HL-60 (cell line): ENCODE data around the gene HSPA14.
"Not testable (repeated sequence)": the region's sequence is repeated elsewhere in the genome, so short reads cannot be mapped to it uniquely, and the experiment has no call there.

Experiments
- DNase-seq, 2 experiments: peaks; one replicate each; pipeline ENCODE4 v3.0.0-alpha.2; 2010 to 2020; ENCODE audit warnings: low read depth in 1 of 2, low spot score in 1 of 2
- H3K27ac ChIP-seq: fragments of 250-450 bp; sonication (Bioruptor Pico); replicated peaks from 2 replicates; pipeline ENCODE4 v1.5.1; 2020; ENCODE audit warnings: mild to moderate bottlenecking, moderate library complexity
- H3K27me3 ChIP-seq: fragments of 250-450 bp; sonication (Bioruptor Pico); 2 replicates; pipeline ENCODE4 v1.5.1; 2021; ENCODE audit warnings: mild to moderate bottlenecking, moderate library complexity; ENCODE audit not compliant: insufficient read depth, poor library complexity, severe bottlenecking
- H3K4me3 ChIP-seq: replicated peaks from 2 replicates; pipeline ENCODE4 v1.5.1; 2011; ENCODE audit warnings: mild to moderate bottlenecking, control low read depth, low read length; ENCODE audit not compliant: insufficient read depth
- CTCF ChIP-seq: IDR thresholded peaks from one replicate; pipeline ENCODE4 v1.5.1; 2011; ENCODE audit warnings: low read length, control low read depth, inconsistent platforms; ENCODE audit not compliant: insufficient read depth
- GABPA ChIP-seq: IDR thresholded peaks from 2 replicates; pipeline ENCODE4 v1.6.1; 2012; ENCODE audit warnings: low read depth
- POLR2AphosphoS5 ChIP-seq: IDR thresholded peaks from 2 replicates; pipeline ENCODE4 v1.6.1; 2012; ENCODE audit warnings: low read depth
- SPI1 ChIP-seq: IDR thresholded peaks from 2 replicates; pipeline ENCODE4 v1.6.1; 2012; ENCODE audit warnings: low read depth, mild to moderate bottlenecking, borderline replicate concordance
- TF ChIP-seq, protein P1 (sequence below): IDR thresholded peaks from 2 replicates; pipeline ENCODE4 v1.6.1; 2012; ENCODE audit warnings: low read depth; ENCODE audit not compliant: insufficient replicate concordance

The HSPA14 gene

GRCh38 chr10:14860791-14861190 is 22.7 kb downstream of the HSPA14 start:
- DNase-seq = no peak
- no peak for TF ChIP-seq SPI1
- no peak for TF ChIP-seq GABPA
- TF ChIP-seq, protein P1, sequence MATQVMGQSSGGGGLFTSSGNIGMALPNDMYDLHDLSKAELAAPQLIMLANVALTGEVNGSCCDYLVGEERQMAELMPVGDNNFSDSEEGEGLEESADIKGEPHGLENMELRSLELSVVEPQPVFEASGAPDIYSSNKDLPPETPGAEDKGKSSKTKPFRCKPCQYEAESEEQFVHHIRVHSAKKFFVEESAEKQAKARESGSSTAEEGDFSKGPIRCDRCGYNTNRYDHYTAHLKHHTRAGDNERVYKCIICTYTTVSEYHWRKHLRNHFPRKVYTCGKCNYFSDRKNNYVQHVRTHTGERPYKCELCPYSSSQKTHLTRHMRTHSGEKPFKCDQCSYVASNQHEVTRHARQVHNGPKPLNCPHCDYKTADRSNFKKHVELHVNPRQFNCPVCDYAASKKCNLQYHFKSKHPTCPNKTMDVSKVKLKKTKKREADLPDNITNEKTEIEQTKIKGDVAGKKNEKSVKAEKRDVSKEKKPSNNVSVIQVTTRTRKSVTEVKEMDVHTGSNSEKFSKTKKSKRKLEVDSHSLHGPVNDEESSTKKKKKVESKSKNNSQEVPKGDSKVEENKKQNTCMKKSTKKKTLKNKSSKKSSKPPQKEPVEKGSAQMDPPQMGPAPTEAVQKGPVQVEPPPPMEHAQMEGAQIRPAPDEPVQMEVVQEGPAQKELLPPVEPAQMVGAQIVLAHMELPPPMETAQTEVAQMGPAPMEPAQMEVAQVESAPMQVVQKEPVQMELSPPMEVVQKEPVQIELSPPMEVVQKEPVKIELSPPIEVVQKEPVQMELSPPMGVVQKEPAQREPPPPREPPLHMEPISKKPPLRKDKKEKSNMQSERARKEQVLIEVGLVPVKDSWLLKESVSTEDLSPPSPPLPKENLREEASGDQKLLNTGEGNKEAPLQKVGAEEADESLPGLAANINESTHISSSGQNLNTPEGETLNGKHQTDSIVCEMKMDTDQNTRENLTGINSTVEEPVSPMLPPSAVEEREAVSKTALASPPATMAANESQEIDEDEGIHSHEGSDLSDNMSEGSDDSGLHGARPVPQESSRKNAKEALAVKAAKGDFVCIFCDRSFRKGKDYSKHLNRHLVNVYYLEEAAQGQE = no peak
- TF ChIP-seq POLR2AphosphoS5 = no peak
- TF ChIP-seq CTCF = no peak
- Histone ChIP-seq H3K4me3 (no peak overlapping the region), H3K27me3 (no peaks in the 10 kb centered on the region), H3K27ac (no peak overlapping the region)

DNA sequence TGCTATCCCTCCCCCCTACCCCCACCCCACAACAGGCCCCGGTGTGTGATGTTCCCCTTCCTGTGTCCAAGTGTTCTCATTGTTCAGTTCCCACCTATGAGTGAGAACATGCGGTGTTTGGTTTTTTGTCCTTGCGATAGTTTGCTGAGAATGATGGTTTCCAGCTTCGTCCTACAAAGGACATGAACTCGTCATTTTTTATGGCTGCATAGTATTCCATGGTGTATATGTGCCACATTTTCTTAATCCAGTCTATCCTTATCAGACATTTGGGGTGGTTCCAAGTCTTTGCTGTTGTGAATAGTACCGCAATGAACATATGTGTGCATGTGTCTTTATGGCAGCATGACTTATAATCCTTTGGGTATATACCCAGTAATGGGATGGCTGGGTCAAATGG is 26.4 kb downstream of the HSPA14 start:
- not testable (repeated sequence) for DNase-seq, H3K27ac ChIP-seq, H3K4me3 ChIP-seq

DNA sequence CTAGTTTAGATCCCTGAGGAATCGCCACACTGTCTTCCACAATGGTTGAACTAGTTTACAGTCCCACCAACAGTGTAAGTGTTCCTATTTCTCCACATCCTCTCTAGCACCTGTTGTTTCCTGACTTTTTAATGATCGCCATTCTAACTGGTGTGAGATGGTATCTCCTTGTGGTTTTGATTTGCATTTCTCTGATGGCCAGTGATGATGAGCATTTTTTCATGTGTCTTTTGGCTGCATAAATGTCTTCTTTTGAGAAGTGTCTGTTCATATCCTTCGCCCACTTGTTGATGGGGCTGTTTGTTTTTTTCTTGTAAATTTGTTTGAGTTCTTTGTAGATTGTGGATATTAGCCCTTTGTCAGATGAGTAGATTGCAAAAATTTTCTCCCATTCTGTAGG is 26.8 kb downstream of the HSPA14 start:
- H3K27me3 ChIP-seq, H3K27ac ChIP-seq, DNase-seq, H3K4me3 ChIP-seq: not testable (repeated sequence)

More for the DNA sequence above, 26.4 kb downstream of the HSPA14 start:
- not testable (repeated sequence) for H3K27me3 ChIP-seq

DNA sequence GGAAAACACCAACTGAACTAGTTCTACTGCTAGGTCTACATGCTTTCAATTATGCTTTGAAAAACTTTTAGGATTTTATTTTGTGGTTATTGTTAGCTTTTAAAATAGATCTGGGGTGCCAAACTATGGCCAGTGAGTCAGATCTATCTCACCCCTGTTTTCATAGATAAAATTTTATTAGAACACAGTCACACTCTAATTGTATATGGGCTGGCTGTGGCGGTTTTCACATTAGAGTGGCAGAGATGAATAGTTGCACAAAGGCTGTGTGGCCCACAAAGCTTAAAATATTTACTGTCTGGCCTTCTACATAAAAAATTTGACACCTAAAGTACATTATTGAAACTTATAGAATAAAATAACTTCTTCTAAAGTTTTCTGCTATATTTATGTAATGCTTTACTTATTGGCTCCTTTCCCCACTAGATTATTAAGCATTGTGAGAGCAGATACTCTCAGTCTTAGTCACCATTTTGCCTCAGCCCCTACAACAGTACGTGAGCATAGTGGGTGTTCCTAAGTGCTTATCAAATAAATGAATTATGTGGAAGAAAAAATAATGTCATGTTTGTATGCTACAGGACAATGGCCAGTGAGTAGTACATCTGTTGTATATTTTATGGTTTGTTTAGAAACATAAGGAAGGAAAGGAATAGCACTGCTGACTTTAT is 35.1 kb downstream of the HSPA14 start:
- TF ChIP-seq, protein P1 = no peak
- no peak for TF ChIP-seq SPI1
- TF ChIP-seq POLR2AphosphoS5 = no peak
- no peak for TF ChIP-seq CTCF
- no peak for TF ChIP-seq GABPA
- H3K27ac ChIP-seq = no peak overlapping the region
- no peak overlapping the region for H3K4me3 ChIP-seq
- DNase-seq = no peak
- H3K27me3 ChIP-seq = no peaks in the 10 kb centered on the region

DNA sequence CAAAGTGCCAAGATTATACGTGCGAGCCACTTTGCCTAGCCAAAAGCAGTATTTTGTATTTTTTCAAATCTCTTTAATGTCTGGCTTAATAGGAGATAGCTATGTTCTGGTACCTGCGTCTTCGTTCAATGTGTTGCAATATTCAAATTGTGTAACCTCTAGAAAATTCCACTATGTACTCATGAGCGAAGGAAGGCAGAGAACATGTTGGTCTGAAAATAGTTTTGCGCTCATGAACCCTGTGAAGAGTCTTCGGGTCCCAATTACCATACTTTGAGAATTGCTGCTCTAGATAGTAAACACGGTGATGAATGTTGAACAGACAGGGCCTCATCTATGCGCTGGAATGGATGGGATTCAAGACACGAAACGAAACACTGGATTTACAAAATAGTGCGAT is 37.8 kb downstream of the HSPA14 start:
- Histone ChIP-seq H3K27ac (no peak overlapping the region), H3K4me3 (no peak overlapping the region), H3K27me3 (no peaks in the 10 kb centered on the region)
- TF ChIP-seq SPI1 (no peak), GABPA (no peak), CTCF (no peak), POLR2AphosphoS5 (no peak)
- TF ChIP-seq, protein P1 = no peak
- DNase-seq = no peak
